Fibroblast of skin of back (primary cell): Measurements from ENCODE around the gene RNU1-4.
"Not testable (repeated sequence)": the region's sequence is repeated elsewhere in the genome, so short reads cannot be mapped to it uniquely, and the experiment has no call there.

ENCODE experiments used
- DNase-seq: peaks from one replicate; pipeline ENCODE4 v3.0.0-alpha.2; 2013

RNU1-4 gene

DNA sequence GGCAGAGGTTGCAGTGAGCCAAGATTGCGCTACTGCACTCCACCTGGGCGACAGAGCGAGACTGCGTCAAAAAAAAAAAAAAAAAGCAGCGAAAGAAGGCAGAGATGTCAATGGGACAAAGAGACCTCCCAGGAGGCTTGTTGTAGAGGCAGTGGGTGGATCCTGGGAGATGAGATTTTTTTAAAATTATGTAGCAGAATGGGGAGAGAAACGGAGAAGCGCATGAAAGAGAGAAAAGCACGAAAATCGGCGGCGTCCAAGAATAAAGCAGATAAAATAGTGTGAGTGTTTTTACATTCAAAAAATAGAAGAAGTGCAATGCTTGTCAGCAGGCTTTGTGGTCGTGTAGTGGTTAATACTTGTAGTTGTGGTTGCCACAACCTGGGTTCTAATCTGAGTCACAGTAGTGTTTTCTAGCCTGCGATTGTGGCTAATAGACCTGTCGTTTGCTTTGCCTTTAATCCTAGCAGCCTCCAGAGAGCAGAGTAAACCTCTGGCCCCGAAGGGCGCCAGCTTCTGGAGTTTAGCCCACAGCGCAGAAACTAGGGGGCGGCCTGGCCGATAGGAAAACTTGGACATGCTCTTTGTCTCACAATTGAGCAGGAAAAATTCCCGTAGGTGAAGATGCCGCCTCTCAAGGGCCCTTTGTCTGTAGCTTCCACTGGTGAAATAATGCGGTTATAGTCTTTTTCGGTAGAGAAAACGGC, 11.9 kb upstream of the RNU1-4 start:
- not testable (repeated sequence) for DNase-seq

DNA sequence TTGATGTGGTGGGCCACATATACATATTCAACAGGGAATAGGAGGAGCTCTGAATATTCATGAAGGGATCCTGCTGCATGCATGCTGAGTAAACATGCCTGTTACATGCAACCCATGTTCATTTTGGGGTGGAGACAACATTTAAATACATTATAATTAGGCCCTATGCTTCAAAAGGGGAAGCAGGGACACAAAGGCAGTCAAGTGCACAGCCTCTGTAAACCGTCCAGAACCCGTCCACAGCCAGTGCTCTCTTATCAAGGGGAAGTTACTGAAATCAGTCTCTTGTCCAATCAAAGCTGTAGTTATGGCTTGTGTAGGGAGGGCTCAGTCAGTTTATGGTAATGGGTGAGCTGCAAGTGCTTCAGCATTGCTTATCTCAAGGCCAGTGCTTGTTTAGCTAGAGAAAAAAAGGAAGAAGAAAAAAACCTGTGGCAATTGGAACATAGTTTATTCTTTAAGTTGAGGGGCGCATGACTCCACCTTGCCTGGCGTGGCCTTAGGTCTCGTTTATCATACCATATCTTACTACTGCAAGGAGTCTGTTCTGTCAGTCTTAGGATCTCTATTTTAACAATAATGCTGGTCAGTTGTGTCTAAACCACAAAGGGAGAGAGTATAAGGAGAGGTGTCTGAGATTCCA, 7.9 kb upstream of the RNU1-4 start:
- DNase-seq: not testable (repeated sequence)

- DNase-seq: not testable (repeated sequence)
Measured at GRCh38 chr1:16741230-16741629, 914 bp downstream of the RNU1-4 start.

GRCh38 chr1:16747660-16748059, 7.3 kb downstream of the RNU1-4 start:
- not testable (repeated sequence) for DNase-seq

DNA sequence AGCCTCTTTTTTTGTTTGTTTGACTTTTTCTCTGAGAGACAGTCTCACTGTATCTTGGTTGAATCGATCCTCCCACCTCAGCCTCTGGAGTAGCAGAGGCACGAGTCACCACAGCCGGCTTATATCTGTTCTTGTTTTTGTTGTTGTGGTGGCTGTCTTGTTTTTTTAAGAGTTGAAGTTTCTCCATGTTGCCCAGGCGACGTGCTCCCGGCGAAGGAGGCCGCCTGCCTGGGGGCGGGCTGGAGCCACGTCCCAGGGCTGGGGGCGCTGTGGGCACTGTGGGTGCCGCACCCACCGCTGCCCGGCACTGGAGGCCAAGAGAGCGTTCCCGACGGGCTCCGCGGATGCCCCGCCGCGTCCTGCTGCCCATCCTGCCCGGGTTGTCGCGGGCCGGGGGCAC, 8.4 kb downstream of the RNU1-4 start:
- not testable (repeated sequence) for DNase-seq

- not testable (repeated sequence) for DNase-seq
Measured at GRCh38 chr1:16749910-16750888, 9.9 kb downstream of the RNU1-4 start.

- not testable (repeated sequence) for DNase-seq
Measured at GRCh38 chr1:16752770-16753169, 12.5 kb downstream of the RNU1-4 start.

DNA sequence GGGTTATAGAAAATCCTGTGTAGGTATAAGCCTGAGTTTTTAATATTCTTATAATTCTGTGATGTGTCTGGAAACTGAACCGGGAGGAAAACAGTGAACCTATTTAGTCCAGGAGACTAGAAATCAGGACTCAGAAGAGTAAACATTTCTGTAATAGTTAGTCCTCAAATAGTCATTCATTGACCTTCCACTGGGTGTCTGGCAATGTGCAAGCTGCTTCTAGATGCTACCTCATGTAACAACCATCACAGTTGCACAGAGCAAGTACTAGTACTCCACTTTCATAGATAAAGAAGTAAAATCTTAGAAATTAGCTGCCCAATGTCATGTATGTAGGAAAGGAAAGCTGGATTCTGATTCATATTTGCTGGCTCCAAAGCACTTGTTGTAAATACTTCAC, 15.1 kb downstream of the RNU1-4 start:
- DNase-seq: not testable (repeated sequence)

DNA sequence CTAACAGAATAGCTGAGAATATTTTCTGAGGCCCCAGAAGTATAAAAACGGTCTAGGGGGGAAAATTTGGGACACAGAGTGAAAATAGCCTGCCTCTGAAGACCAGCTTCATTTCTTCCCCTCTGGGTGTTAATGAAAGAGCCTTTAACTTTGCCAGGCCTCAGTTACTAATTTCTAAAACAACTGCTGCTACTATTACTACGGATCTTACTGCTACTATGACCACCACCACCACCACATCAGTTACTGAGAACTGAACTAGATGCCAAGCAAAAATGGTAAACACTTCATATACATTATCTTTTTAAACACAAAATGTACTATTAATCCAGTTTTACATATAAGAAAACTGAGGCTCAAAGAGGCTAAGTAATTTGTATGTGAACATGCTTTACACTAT, 15.6 kb downstream of the RNU1-4 start:
- DNase-seq: not testable (repeated sequence)

GRCh38 chr1:16757574-16757973, 17.3 kb downstream of the RNU1-4 start:
- not testable (repeated sequence) for DNase-seq

DNA sequence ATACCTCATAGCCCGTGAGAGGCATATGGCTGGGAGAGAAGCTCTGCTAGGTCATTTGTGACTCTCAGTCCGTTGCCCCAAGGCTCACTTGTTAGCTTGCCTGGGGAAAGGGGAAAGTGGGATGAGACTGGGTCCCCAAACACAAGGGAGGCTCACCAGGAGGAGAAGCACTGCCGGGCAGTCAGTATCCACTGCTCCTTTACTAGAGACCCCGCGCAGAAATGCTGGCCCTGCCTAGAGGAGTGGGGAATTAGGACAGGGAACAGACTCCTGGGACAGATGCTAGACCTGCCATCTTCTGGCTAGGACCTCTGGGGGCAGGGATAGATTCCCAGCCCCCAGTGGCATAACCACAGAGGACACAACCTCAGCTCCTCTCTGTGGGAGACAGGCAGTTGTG, 17.7 kb downstream of the RNU1-4 start:
- DNase-seq: not testable (repeated sequence)

GRCh38 chr1:16759041-16759493, 18.8 kb downstream of the RNU1-4 start:
- DNase-seq: not testable (repeated sequence)

- not testable (repeated sequence) for DNase-seq
Measured at GRCh38 chr1:16759650-16760455, 19.5 kb downstream of the RNU1-4 start.

DNA sequence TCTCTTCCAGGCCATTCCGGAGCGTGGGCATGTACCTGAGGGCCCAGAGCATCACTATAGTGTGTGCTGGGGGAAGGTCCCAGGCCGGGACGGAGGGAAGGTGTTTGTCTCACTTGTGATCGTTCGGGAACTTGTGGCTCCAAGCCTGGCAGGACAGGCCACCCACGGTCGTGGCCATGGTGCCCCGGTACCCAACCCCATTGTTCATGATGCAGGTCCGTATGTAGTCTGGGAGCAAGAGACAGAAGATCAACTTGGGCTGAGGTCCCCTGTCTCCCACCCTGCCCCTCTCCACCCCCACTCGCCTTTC, 20.1 kb downstream of the RNU1-4 start:
- not testable (repeated sequence) for DNase-seq

DNA sequence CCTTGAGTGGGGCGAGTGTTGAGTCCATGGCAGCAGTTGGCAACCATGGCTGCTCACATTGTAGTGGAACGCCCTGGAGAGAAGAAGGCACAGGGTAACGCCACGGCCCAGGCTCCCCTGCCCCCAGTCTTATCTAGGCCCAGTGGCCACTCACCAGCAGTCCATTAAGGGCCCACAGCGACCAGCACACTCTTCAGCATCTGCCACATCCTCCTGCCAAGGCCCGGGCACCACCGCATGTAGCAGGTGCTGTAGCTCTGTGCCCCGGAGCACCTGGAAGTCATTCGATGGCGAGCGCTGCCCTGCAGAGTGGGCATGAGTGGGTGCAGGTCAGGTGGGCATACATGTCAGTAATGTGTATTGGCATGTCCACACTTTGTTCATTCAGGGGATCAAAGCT, 20.5 kb downstream of the RNU1-4 start:
- DNase-seq: not testable (repeated sequence)

- not testable (repeated sequence) for DNase-seq
Measured at GRCh38 chr1:16764248-16764819, 24.0 kb downstream of the RNU1-4 start.

- not testable (repeated sequence) for DNase-seq
Measured at GRCh38 chr1:16764820-16765655, 24.7 kb downstream of the RNU1-4 start.

GRCh38 chr1:16765731-16766605, 25.7 kb downstream of the RNU1-4 start:
- not testable (repeated sequence) for DNase-seq

- DNase-seq: not testable (repeated sequence)
Measured at GRCh38 chr1:16766689-16767256, 26.5 kb downstream of the RNU1-4 start.
